Uterus (tissue), 2 donors: ENCODE results near the gene SH2B3.
"Not testable (repeated sequence)": the region's sequence is repeated elsewhere in the genome, so short reads cannot be mapped to it uniquely, and the experiment has no call there.

Source experiments
- CTCF ChIP-seq, 4 experiments: fragments of 200-600 bp in 2 of 4; fragments of 450-650 bp in 2 of 4; sonication (generic) in 2 of 4; IDR thresholded peaks; one replicate each; pipeline ENCODE4 v1.5.1; 2016 to 2019; ENCODE audit warnings: antibody characterized with exemption in 4 of 4, mild to moderate bottlenecking in 2 of 4, moderate library complexity in 1 of 4
- POLR2A ChIP-seq, 2 donors: fragments of 450-650 bp; IDR thresholded peaks; one replicate each; pipeline ENCODE4 v1.6.1; 2016; ENCODE audit warnings: antibody characterized with exemption in 2 of 2, mild to moderate bottlenecking in 1 of 2, moderate library complexity in 1 of 2

GRCh38 chr12:111460111-111460510 lies 54.4 kb downstream of the SH2B3 start:
- not testable (repeated sequence) for TF ChIP-seq CTCF, POLR2A (IDR thresholded peaks at IDR 0.05)
